ENCODE data around the gene PPM1A.

PPM1A gene

DNA sequence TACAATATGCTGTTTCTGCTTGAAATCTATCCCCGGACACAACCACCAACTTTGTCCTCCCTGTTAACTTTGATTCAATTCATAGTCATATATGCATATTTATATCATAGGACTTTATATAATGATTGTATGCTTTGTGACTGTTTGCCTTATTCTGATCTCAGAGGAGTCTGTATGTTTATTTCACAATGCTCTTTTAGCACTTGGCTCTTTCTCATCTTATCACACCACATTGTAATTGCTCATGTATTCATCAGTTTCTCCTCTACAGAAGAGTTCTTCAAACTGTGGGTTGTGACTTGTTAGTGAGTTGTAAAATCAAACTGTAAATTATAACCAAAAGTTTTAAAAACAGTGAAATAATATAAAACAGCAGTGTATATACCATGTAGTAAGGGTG lies 21.7 kb upstream of the PPM1A start:
- no peak for DNase-seq

DNA sequence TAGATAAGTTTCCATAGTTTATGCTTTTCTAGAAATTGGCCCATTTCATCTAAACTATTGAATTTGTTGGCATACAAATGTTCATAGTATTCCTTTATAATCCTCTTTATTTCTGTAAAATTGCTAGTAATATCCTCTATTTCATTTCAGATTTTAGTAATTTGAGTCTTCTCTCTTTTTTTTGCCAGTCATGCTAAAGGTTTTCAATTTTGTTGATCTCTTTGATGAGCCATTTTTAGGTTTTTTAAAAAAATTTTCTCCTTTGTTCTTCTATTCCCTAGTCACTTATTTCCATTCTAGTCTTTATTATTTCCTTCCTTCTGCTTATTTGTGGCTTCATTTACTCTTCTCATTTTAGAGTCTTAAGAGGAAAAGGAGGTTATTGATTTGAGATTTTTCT lies 19.4 kb upstream of the PPM1A start:
- no peak for DNase-seq

DNA sequence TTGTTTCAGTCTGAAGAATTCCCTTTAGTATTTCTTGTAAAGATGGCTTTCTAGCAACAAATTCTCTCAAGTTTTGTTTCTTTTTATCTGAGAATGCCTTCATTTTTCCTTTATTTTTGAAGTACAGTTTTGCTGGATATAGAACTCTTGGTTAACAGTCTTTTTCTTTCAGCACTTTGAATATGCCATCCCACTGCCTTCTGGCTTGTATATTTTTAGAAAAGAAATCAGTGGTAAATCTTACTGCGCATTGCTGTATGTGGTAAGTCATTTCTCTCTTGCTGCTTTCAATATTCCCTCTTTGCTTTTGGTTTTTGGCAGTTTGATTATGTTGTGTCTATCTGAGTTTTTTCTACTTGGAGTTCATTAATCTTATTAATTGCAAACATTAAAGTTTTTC lies 16.8 kb upstream of the PPM1A start:
- DNase-seq: no peak

DNA sequence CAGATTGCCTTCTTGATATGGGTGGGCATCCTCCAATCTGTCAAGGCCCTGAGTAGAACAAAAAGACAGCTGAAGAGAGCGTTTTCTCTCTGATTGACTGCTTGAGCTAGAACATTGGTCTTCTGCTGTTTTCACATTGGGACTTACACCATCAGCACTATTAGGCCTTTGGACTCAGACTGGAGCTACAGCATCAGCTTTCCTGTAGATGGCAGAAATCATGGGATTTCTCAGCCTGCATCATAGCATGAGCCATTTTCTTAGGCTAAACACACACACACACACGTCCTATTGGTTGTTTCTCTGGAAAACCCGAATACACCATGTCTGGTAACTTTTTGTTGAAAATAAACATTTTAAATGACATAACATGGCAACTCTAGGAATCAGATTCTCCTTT lies 15.8 kb upstream of the PPM1A start:
- DNase-seq: no peak

DNA sequence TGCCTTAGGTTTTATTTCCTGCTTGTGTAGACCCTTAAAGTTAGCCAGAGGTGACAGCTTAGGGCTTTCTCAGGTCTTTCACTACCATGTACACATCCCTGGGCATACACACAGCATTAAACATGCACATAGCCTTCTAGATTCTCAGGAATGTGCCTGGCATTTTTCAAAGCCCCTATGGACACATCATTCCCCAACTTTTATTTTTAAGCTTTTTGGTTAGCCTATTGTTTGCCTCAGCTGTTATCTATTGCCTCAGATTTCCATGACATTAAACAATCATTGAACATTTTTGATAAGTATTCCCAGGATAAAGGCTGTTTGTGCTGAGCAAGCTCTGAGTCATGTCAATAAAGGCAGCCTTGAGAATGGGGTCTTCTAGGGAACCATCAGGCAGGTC lies 15.1 kb upstream of the PPM1A start:
- no peak for DNase-seq

DNA sequence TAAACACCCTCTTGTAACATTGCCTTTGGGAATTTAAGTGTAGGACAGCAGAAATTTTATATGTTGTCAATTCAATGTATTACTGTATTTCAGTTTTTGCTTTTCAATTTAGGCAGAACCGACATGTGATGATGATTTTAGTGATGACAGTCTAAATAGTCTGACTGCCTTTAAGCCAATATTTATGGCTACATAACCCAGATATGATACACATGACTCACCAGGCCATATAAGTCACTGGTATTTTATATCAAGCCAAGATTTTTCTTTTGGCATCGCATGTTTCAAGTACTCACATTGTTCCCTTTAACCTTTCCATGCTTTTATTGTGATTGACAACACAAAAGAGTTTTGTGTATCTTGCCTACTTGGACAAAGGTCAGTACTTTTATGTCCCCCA lies 13.6 kb upstream of the PPM1A start:
- no peak for DNase-seq

DNA sequence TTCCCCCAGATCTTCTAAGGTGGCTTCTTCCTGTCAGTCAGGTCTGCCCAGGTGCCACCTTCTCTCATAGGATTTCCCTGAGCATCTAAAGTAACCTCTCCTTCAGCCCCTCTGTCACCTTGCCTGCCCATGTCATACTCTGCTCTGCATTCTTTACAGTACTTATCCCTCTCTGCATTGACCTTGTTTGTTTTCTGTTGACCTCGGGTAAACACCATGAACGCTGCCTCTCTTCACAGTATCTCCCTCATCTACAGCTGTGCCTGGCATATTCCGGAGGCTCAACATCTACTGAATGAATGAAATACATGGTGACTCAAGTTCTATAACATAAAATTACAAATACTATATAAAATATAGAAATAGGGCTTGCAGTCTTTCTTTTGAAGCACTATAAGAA lies 10.1 kb upstream of the PPM1A start:
- DNase-seq: no peak

DNA sequence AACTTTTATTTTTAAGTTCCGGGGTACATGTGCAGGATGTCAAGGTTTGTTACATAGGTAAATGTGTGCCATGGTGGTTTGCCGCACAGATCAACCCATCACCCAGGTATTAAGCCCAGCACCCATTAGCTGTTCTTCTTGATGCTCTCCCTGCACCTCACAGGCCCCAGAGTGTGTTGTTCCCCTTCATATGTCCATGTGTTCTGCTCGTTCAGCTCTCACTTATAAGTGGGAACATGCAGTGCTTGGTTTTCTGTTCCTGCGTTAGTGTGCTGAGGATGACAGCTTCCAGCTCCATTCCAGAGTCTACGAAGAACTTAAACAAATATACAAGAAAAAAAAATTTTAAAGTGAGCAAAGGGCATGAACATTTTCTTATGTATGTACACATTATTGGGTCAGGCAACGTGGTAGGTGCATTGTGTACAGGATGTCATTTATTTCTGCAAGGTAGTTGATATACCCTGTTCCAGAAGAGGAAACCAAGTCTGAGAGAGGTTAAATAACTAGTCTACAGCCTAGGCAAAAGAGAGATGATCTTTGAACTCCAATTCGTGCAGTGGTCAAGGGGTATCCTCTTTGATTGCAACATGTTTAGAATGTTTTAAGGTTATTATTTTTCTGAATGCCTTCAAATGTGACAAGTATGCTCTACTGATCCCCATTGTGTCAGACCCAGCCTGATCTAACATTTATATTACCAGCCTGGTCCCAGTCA lies 8.7 kb upstream of the PPM1A start:
- no peak for DNase-seq

DNA sequence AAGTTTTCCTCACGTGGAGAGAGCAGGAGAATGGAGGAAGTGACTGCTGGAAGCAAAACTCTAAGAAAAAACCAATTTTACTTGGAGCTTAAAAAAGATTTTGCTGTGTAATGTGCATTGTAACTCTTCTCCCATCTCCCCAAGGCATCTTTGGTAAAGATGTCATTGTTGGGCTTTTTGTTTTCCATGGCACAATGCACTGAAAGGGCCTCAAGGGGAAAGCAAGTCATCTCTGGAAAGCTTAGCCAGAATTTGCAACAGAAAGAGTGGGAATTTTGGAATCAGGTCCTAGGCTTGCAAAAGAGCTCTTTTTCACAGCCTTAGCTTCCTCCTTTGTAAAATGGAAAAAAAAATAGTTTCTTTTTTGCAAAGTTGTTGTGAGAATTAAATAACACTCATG lies 7.9 kb upstream of the PPM1A start:
- DNase-seq: no peak

DNA sequence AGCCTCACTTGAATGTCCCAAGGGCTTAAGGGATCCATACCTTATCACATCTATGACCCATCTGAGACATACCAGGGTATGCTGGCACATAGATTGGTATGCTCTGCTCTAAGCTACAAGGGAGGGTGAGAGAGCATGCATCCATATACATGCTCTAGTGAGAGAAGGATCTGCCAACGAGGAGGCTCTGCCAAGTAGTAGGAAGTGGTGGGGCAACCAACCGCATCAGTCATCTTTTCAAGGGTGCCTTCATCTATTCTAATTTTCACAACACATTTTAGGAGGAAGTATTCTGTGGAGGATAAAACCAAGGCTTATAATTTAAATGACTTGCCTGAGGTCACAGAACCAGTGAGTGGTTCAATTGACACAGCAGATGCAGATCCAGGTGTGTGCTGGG lies 6.6 kb upstream of the PPM1A start:
- no peak for DNase-seq

DNA sequence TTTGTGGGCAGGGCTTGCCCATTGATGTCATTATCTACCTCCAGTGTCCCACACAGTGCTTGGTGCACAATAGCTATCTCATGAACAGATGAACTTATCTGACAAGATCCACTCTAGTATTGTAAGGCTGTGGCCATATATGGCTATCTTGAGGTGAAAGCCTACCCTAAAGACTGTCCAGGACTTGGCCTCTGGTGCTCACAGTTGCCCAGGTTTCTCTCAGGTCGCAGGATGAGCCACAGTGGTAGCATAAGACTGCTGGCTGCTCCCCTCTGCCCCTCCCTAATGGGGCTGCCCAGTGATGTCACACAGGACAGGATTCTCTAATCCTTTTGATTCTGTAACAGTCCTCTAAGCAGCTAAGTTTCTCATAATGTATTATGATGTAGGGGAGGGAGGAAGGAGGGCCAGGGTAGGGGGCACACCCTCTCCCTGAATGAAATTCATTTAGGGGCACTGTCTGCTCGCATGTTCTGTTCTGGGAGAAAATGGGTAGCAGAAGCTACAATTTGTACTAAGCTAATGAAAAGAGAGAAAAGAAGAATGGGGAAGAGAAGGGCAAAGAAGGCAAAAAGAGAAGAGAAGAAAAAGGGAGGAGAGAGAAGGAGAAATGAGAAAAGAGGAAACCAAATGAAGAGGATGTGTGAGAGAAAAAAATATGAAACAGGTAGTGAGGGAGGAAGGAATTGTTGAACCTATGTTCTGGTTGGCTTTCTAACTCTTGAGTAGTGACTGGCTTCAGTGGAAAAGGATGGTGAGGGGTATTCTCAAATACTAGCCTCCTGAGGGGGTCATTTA lies 3.4 kb upstream of the PPM1A start:
- DNase-seq: no peak

DNA sequence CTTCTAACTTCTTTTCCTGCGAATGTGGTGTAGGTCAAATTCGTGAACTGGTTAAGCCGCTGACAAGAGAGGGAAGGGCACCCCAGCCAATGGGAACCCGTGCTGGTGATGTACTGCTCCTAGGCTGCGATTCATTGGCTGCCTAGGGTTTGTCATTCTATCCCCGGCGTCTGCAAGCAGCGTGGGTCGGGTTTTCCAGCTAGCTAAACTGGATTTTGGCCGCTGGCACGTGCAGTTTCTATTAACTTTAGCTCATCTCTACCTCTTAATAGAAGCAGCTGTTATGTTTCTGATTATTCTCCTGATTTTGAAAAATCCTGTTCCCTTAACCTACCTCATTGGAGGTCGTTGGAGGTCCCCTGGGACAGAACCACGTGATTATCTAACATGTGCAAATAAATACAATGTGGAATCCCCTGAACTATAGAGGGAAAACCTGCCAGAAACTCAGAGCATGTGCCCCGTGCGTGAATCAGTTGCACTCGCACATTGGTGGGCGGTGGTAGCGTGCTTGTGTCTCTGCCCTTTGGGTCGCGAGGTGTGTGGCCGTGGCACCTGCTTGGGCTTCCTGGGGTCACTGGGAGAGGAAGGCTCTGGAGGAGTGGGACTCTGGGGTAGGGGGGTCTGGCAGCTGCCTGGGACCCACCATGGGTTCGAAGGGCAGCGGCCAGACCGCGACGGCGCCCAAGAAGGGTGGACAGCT lies 876 bp upstream of the PPM1A start:
- DNase-seq: peak; percentile 86

DNA sequence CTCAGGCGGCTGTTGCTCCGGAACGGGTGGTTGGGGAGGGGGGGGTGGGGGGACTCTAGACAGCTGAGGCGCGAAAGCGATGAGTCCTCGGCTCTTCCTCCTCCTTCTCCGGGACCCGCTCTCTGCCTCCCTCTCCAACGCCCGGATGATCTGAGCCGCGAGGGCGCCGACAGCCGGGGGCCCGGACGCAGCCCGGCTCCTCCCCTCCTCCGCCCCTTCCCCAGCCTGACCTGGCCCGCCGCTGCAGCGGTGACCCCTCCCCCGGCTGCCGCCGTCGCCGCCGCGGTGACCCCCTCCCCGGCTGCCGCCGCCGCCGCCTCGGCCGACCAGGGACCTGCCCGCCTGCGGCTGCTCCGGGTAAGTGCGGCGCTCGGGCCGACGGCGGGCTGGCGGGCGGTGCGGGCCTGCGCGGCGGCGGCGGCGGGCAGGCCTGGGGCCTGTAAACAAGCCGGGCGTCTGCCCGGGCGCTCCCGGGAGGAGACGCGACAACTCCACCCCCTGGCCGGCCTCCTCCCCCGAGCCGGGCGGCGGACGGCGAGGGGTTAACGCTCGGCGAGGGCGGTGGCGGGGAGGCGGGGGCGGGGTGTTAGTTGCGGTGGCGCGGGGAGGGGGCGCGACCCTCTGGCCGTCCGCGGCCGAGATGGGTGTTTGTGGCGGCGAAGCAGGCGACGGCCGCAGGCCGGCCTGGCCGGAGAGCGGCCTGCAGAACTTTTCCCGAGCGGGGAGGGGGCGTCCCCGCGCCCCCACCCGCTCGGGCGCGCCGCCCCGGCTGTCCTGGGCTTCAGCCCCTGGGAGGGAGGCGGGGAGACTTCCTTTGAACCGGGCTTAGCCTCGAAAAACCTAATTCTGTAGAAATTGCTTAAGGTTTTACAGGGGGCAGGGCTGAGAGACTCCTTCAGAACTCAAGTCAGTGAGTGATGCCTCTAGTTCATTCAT lies 568 bp downstream of the PPM1A start:
- DNase-seq: peak; percentile 58

DNA sequence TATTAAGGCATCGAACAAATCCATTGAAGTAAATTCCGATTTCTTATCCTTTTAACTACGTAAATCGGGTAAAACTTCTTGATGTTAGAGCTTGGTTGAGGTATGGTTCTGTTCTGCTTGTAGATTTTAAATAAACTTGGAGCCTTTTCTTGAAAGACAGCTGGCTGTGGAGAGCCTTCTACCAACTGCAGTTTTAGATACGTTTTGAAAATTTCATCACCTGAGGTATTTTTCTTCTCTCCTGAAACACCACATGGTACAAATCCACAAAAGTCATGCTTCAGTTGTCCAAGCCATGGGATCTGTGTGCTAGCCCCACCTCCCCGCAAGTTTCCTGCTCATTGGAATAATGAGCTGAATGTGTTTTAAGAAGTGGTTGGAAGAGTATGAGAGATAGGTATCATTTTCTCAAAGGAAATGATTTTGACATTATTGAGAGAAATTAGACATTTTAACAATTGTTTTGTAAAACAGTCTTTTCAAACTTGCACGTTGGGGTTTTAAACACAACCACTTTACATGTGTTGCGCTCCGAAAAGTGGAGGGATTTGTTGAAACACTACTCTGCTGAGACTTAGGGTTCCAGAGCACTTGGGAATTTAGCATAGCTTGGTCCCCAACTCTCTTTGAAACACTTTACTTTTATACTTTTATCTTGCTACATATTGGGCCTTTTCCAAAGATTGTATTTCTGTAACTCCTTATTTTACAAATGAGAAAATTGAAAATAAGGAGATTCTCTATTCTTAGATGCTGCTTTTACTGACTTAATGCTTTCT lies 1.4 kb downstream of the PPM1A start:
- DNase-seq: no peak

DNA sequence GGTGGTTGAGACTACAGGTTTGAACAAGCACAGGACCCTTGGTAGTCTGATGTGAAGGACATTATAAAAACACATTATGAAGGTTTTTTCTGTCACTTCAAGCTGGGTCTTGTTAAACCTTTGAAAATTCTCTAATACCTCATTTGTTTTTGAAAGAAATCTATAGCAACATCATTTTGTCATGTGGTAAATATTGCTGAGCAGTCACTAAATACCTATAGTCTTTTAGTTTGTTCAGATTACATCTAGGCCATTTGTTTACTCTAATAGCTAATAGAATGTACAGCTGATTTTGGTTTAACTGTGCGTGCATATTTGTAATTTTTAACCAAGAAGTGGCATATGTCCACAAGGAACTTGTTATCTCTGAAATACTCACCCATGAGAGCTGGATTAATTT lies 2.9 kb downstream of the PPM1A start:
- DNase-seq: no peak

DNA sequence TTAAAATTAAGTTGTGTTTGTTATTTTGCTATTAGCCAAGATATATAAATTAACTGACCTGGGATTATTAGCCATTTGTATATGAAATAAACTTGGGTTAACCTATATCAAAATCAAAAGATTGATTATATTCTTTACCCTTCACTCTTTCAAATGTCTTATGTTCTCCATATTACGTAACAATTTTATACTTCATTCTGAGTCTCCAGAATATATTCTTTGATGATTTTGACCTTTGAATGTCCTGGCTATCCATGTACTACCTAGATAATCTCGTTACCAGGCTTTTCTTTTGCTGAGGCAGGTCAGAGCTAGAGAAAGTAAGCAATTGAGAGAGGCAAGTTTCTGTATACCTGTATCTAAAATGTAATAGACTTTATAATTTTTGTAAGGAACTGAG lies 3.6 kb downstream of the PPM1A start:
- DNase-seq: no peak

DNA sequence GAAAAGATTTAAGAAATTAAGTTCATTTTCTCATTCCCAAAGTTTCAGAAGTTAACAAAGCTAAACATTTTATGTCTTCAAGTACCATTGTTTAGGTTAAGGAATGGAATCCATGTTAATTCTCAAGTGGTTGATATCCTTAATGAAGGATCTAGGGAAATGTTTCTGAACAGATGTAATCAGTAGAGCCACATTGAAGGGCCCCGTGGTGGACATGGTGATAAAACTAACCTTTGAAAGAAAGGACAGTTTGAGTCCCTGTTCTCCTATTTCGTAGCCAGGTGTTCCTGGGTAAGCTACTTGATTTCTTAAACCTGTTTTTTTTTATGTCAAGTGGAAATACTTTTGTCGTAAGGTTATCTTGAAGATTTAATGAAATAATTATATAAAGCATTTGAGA lies 4.6 kb downstream of the PPM1A start:
- no peak for DNase-seq

DNA sequence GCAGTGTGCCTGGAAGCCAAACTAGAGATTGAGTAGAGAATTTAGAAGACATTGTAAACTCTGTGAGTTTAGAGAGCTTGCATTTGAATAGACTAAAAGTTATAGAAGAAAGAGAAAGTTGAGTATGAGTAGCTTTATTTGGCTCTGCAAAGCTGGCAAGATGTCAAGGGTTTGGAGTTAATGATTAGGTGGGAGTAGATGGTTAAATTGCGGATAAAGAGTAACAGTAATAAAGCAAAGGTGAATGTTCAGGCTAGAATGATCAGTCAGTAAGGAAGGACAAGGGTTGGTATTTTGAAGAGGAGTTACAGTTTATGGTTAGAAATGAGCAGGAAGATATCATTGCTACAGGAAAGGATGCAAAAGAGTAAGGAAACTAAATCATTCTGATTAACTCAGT lies 5.2 kb downstream of the PPM1A start:
- DNase-seq: no peak

DNA sequence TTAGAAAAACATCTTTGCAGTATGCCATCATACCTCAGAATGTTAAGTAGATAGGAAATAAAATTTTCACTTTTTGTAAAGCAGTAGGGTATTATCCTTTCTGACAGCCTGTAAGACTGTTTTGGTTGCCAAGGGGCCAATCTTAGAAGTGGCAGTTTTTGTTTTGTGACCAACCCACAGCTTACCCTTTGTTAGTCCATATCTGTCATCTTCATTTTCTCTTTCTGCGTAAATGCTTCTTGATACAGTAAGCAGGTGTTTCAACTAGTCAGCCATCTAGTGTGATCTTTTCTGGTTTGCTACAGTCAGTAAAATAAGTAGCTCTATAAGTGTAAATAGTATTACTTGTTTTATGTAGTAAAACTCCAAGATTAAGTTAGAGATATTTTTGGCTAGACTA lies 8.8 kb downstream of the PPM1A start:
- DNase-seq: no peak

DNA sequence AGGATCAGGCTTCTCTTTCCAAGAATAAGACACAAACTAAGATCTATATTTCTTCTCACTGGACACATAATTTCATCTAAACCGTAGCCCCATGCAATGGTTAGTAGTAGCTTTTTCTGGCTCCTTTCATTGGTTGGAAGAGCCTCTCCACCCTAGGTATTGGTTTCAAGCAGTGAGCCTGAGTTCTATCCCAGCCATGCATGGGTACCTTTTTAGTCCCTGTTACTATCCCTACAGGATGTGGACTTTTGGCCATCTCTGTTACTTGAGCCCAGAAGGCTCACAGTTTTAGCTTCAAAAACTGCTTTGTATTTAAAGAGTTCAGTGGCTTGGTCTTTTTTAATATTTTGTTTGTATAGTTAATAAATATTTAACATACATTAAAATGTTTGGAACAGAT lies 16.1 kb downstream of the PPM1A start:
- DNase-seq: no peak

DNA sequence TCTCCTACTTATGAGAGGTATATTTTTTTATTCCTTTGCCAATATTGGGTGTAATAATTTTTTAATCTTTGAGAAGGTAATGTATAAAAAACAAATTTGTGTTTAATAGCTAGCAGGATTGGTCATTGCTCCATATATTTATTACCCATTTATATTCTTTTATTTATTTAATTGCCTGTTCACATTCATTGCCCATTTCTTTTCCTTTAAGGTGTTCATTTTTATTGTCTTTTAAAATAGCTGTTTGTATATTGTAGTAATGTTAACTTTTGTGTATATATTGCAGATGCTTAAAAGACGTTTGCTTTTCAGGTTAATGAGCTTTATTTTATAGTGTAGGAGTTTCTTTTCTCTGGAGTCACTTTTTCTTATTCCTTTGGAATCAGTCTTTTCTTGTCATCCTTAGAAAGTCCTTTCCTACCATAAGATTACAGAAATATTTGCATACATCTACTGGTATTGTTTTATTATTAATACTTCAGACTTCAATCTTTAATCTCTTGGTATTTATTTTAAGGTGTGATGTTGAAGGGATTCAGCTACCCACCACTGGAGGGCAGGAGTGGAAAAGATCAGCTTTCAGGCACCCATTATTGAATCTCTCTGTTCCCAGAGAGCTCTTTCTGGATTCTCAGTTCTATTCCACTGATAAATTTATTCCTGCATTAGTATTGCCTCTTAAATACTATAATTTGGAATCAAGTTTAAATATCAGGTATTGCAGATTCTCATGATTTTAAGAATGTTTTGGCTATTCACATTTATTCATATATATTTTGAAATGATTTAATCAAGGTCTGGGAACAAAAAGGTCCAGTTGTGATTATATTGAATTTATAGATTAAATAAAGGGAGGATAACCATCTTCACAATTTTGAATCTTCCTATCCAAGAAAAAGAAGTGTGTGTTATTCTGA lies 17.3 kb downstream of the PPM1A start:
- DNase-seq: peak; percentile 3
